ENCODE results near the gene SLC17A9.

Gene SLC17A9

GRCh38 chr20:62947532-62948300 lies 4.8 kb upstream of the SLC17A9 start:
- Histone ChIP-seq H3K4ac (ENCODE audit: low read depth in 1 of 2, low read length in 2 of 2) (no peak overlapping the region), H2BK120ac (ENCODE audit: low read depth, low read length) (no peak overlapping the region), H2BK15ac (ENCODE audit: low read depth, poor library complexity, severe bottlenecking) (no peak overlapping the region), H3K9me3 (ENCODE audit: control insufficient read depth, low read length) (peaks cover 6% of the 10 kb centered on the region), H3K36me3 (ENCODE audit: control insufficient read depth in 1 of 2, insufficient read depth in 2 of 2, low read depth in 1 of 2, low read length in 2 of 2) (peaks cover 68 to 83% of the 10 kb centered on the region in 2 experiments), H4K91ac (ENCODE audit: low read length) (no peak overlapping the region), H3K4me1 (ENCODE audit: control insufficient read depth, insufficient read depth, low read depth, low read length) (peaks cover 5% of the 10 kb centered on the region), H4K8ac (ENCODE audit: low read length) (no peak overlapping the region), H3K9ac (ENCODE audit: low read length) (no peak overlapping the region), H3K4me2 (ENCODE audit: low read length, poor library complexity, severe bottlenecking) (no peak overlapping the region), H3K79me1 (replicated peaks; ENCODE audit: low read length, poor library complexity, severe bottlenecking) (peaks cover 39% of the 10 kb centered on the region), H3K23ac (ENCODE audit: low read length in 2 of 2) (no peak overlapping the region), H3K27ac (ENCODE audit: low read length, poor library complexity, severe bottlenecking) (no peak overlapping the region), H3K27me3 (ENCODE audit: control insufficient read depth in 1 of 2, insufficient read depth in 1 of 2, low read length in 2 of 2) (no peaks in the 10 kb centered on the region), H2BK12ac (ENCODE audit: low read length in 2 of 2) (no peak overlapping the region), H3K14ac (ENCODE audit: low read length in 2 of 2) (no peak overlapping the region), H3K4me3 (ENCODE audit: insufficient read depth in 1 of 2, low read depth in 1 of 2, low read length in 2 of 2) (no peak overlapping the region), H2BK5ac (ENCODE audit: low read depth, low read length, poor library complexity, severe bottlenecking) (no peak overlapping the region), H2AFZ (ENCODE audit: low read depth, low read length) (no peak overlapping the region), H2AK5ac (ENCODE audit: low read length, severe bottlenecking) (no peak overlapping the region), H3K18ac (ENCODE audit: low read depth in 1 of 2, low read length in 2 of 2) (no peak overlapping the region)
- WGBS, result 97% methylated on average over 17 of the region's 17 CpGs
- no peak for DNase-seq

GRCh38 chr20:62949153-62949821 lies 3.2 kb upstream of the SLC17A9 start:
- H3K27me3 ChIP-seq (ENCODE audit: control insufficient read depth in 1 of 2, insufficient read depth in 1 of 2, low read length in 2 of 2), result no peaks in the 10 kb centered on the region
- 91% methylated on average over 6 of the region's 6 CpGs for WGBS

GRCh38 chr20:62949962-62950361 lies 2.5 kb upstream of the SLC17A9 start:
- H3K18ac ChIP-seq (ENCODE audit: low read depth in 1 of 2, low read length in 2 of 2), result no peak overlapping the region
- H3K4ac ChIP-seq (ENCODE audit: low read depth in 1 of 2, low read length in 2 of 2), result no peak overlapping the region
- no peak overlapping the region for H2BK15ac ChIP-seq (ENCODE audit: low read depth, poor library complexity, severe bottlenecking)
- no peak overlapping the region for H3K9ac ChIP-seq (ENCODE audit: low read length)
- H4K8ac ChIP-seq (ENCODE audit: low read length), result no peak overlapping the region
- peaks cover 20% of the 10 kb centered on the region for H3K4me1 ChIP-seq (ENCODE audit: control insufficient read depth, insufficient read depth, low read depth, low read length)
- no peak overlapping the region for H2BK5ac ChIP-seq (ENCODE audit: low read depth, low read length, poor library complexity, severe bottlenecking)
- no peak overlapping the region for H2BK12ac ChIP-seq (ENCODE audit: low read length in 2 of 2)
- no peak overlapping the region for H2AFZ ChIP-seq (ENCODE audit: low read depth, low read length)
- 95% methylated on average over 12 of the region's 12 CpGs for WGBS
- no peak overlapping the region for H3K4me3 ChIP-seq (ENCODE audit: insufficient read depth in 1 of 2, low read depth in 1 of 2, low read length in 2 of 2)
- DNase-seq, result no peak
- no peak overlapping the region for H2BK120ac ChIP-seq (ENCODE audit: low read depth, low read length)
- no peak overlapping the region for H3K27ac ChIP-seq (ENCODE audit: low read length, poor library complexity, severe bottlenecking)
- no peak overlapping the region for H2AK5ac ChIP-seq (ENCODE audit: low read length, severe bottlenecking)
- no peak overlapping the region for H3K23ac ChIP-seq (ENCODE audit: low read length in 2 of 2)
- no peaks in the 10 kb centered on the region for H3K27me3 ChIP-seq (ENCODE audit: control insufficient read depth in 1 of 2, insufficient read depth in 1 of 2, low read length in 2 of 2)
- peaks cover 6% of the 10 kb centered on the region for H3K9me3 ChIP-seq (ENCODE audit: control insufficient read depth, low read length)
- peaks cover 53 to 60% of the 10 kb centered on the region in 2 experiments for H3K36me3 ChIP-seq (ENCODE audit: control insufficient read depth in 1 of 2, insufficient read depth in 2 of 2, low read depth in 1 of 2, low read length in 2 of 2)
- H3K14ac ChIP-seq (ENCODE audit: low read length in 2 of 2), result no peak overlapping the region
- no peak overlapping the region for H3K4me2 ChIP-seq (ENCODE audit: low read length, poor library complexity, severe bottlenecking)
- peaks cover 26% of the 10 kb centered on the region for H3K79me1 ChIP-seq (replicated peaks; ENCODE audit: low read length, poor library complexity, severe bottlenecking)
- H4K91ac ChIP-seq (ENCODE audit: low read length), result no peak overlapping the region

More at GRCh38 chr20:62949153-62949821, 3.2 kb upstream of the SLC17A9 start:
- H4K8ac ChIP-seq (ENCODE audit: low read length), result no peak overlapping the region
- no peak overlapping the region for H2BK120ac ChIP-seq (ENCODE audit: low read depth, low read length)
- H3K9ac ChIP-seq (ENCODE audit: low read length), result no peak overlapping the region
- H2AK5ac ChIP-seq (ENCODE audit: low read length, severe bottlenecking), result no peak overlapping the region
- H3K4me1 ChIP-seq (ENCODE audit: control insufficient read depth, insufficient read depth, low read depth, low read length), result peaks cover 17% of the 10 kb centered on the region
- H3K79me1 ChIP-seq (replicated peaks; ENCODE audit: low read length, poor library complexity, severe bottlenecking), result peaks cover 31% of the 10 kb centered on the region
- H3K23ac ChIP-seq (ENCODE audit: low read length in 2 of 2), result no peak overlapping the region
- H3K4ac ChIP-seq (ENCODE audit: low read depth in 1 of 2, low read length in 2 of 2), result no peak overlapping the region
- no peak overlapping the region for H2BK15ac ChIP-seq (ENCODE audit: low read depth, poor library complexity, severe bottlenecking)
- no peak overlapping the region for H3K4me2 ChIP-seq (ENCODE audit: low read length, poor library complexity, severe bottlenecking)
- no peak for DNase-seq
- no peak overlapping the region for H3K4me3 ChIP-seq (ENCODE audit: insufficient read depth in 1 of 2, low read depth in 1 of 2, low read length in 2 of 2)
- H2BK12ac ChIP-seq (ENCODE audit: low read length in 2 of 2), result no peak overlapping the region
- H3K18ac ChIP-seq (ENCODE audit: low read depth in 1 of 2, low read length in 2 of 2), result no peak overlapping the region
- no peak overlapping the region for H3K14ac ChIP-seq (ENCODE audit: low read length in 2 of 2)
- H3K9me3 ChIP-seq (ENCODE audit: control insufficient read depth, low read length), result peaks cover 6% of the 10 kb centered on the region
- no peak overlapping the region for H3K27ac ChIP-seq (ENCODE audit: low read length, poor library complexity, severe bottlenecking)
- no peak overlapping the region for H2AFZ ChIP-seq (ENCODE audit: low read depth, low read length)
- H4K91ac ChIP-seq (ENCODE audit: low read length), result no peak overlapping the region
- peaks cover 59 to 67% of the 10 kb centered on the region in 2 experiments for H3K36me3 ChIP-seq (ENCODE audit: control insufficient read depth in 1 of 2, insufficient read depth in 2 of 2, low read depth in 1 of 2, low read length in 2 of 2)
- no peak overlapping the region for H2BK5ac ChIP-seq (ENCODE audit: low read depth, low read length, poor library complexity, severe bottlenecking)

GRCh38 chr20:62950741-62951140 lies 1.8 kb upstream of the SLC17A9 start:
- Histone ChIP-seq H3K4me3 (ENCODE audit: insufficient read depth in 1 of 2, low read depth in 1 of 2, low read length in 2 of 2) (no peak overlapping the region), H4K91ac (ENCODE audit: low read length) (no peak overlapping the region), H2BK12ac (ENCODE audit: low read length in 2 of 2) (no peak overlapping the region), H3K79me1 (replicated peaks; ENCODE audit: low read length, poor library complexity, severe bottlenecking) (peaks cover 25% of the 10 kb centered on the region), H3K9me3 (ENCODE audit: control insufficient read depth, low read length) (peaks cover 6% of the 10 kb centered on the region), H3K27ac (ENCODE audit: low read length, poor library complexity, severe bottlenecking) (no peak overlapping the region), H3K36me3 (ENCODE audit: control insufficient read depth in 1 of 2, insufficient read depth in 2 of 2, low read depth in 1 of 2, low read length in 2 of 2) (peaks cover 48 to 52% of the 10 kb centered on the region in 2 experiments), H3K4me1 (ENCODE audit: control insufficient read depth, insufficient read depth, low read depth, low read length) (peaks cover 21% of the 10 kb centered on the region), H3K27me3 (ENCODE audit: control insufficient read depth in 1 of 2, insufficient read depth in 1 of 2, low read length in 2 of 2) (no peaks in the 10 kb centered on the region), H2BK5ac (ENCODE audit: low read depth, low read length, poor library complexity, severe bottlenecking) (no peak overlapping the region), H3K18ac (ENCODE audit: low read depth in 1 of 2, low read length in 2 of 2) (no peak overlapping the region), H3K4me2 (ENCODE audit: low read length, poor library complexity, severe bottlenecking) (no peak overlapping the region), H3K14ac (ENCODE audit: low read length in 2 of 2) (no peak overlapping the region), H2BK15ac (ENCODE audit: low read depth, poor library complexity, severe bottlenecking) (no peak overlapping the region), H3K9ac (ENCODE audit: low read length) (no peak overlapping the region), H2BK120ac (ENCODE audit: low read depth, low read length) (no peak overlapping the region), H4K8ac (ENCODE audit: low read length) (no peak overlapping the region), H2AK5ac (ENCODE audit: low read length, severe bottlenecking) (no peak overlapping the region), H2AFZ (ENCODE audit: low read depth, low read length) (no peak overlapping the region), H3K23ac (ENCODE audit: low read length in 2 of 2) (no peak overlapping the region), H3K4ac (ENCODE audit: low read depth in 1 of 2, low read length in 2 of 2) (no peak overlapping the region)
- 97% methylated on average over 8 of the region's 8 CpGs for WGBS
- DNase-seq, result no peak
